Suprapubic skin (tissue), 4 donors: ENCODE measurements around the gene NREP. TPM values are rescaled to one million over a fixed set of nuclear protein-coding genes. Genes with fewer than 3 reads are reported as not detected.

ENCODE experiments used
- DNase-seq, 2 donors: peaks; one replicate each; pipeline ENCODE4 v3.0.0-alpha.2; 2019; ENCODE audit warnings: low spot score in 2 of 2
- H3K27ac ChIP-seq: fragments of 200-600 bp; sonication (generic); one replicate; pipeline ENCODE4 v1.5.1; 2019
- H3K27me3 ChIP-seq: fragments of 200-600 bp; sonication (generic); one replicate; pipeline ENCODE4 v1.5.1; 2019
- H3K36me3 ChIP-seq: fragments of 200-600 bp; sonication (generic); one replicate; pipeline ENCODE4 v1.5.1; 2019
- H3K4me1 ChIP-seq: fragments of 200-600 bp; sonication (generic); one replicate; pipeline ENCODE4 v1.5.1; 2019
- H3K4me3 ChIP-seq: fragments of 200-600 bp; sonication (generic); one replicate; pipeline ENCODE4 v1.5.1; 2019; ENCODE audit warnings: mild to moderate bottlenecking
- H3K9me3 ChIP-seq: fragments of 200-600 bp; sonication (generic); one replicate; pipeline ENCODE4 v1.5.1; 2019
- CTCF ChIP-seq, 2 donors: fragments of 200-600 bp in 1 of 2; fragments of 450-650 bp in 1 of 2; sonication (generic) in 1 of 2; IDR thresholded peaks; one replicate each; pipeline ENCODE4 v1.5.1; 2016 to 2019; ENCODE audit warnings: antibody characterized with exemption in 2 of 2, mild to moderate bottlenecking in 1 of 2, moderate library complexity in 1 of 2
- EP300 ChIP-seq: sonication (generic); formaldehyde crosslinking; IDR thresholded peaks from one replicate; pipeline ENCODE4 v1.6.1; 2017; ENCODE audit warnings: antibody characterized with exemption
- POLR2A ChIP-seq, 2 donors: fragments of 450-650 bp; IDR thresholded peaks; one replicate each; pipeline ENCODE4 v1.6.1; 2017; ENCODE audit warnings: antibody characterized with exemption in 2 of 2, mild to moderate bottlenecking in 2 of 2, moderate library complexity in 2 of 2
- POLR2AphosphoS5 ChIP-seq, 3 donors: sonication (generic); formaldehyde crosslinking; IDR thresholded peaks; one replicate each; pipeline ENCODE4 v1.6.1; 2017; ENCODE audit warnings: antibody characterized with exemption in 3 of 3
- WGBS: methylation state at CpG from one replicate; pipeline ENCODE4 v1.1.5; 2018; 5-methylcytosine and 5-hydroxymethylcytosine counted together
- total RNA-seq, 4 donors: library from RNA; depleted of rRNA; stranded (reverse); fragments of >200 nt; gene quantifications; one replicate each; pipeline ENCODE4 v1.1.0, GENCODE V29; 2016

NREP gene
- total RNA-seq, 4 donors from 2014 or later, result 7.0 to 10.1 (median 8.3) TPM

- no peak overlapping the region for H3K27ac ChIP-seq
- WGBS, result 94% methylated on average over 1 of the region's 1 CpG
Measured at GRCh38 chr5:111795142-111795541, 38.1 kb upstream of the NREP start.

GRCh38 chr5:111792471-111793058, 35.6 kb upstream of the NREP start:
- Histone ChIP-seq H3K27ac (no peak overlapping the region), H3K4me3 (no peak overlapping the region), H3K9me3 (no peaks in the 10 kb centered on the region), H3K4me1 (no peaks in the 10 kb centered on the region), H3K27me3 (no peaks in the 10 kb centered on the region), H3K36me3 (no peaks in the 10 kb centered on the region)
- no peak for DNase-seq
- TF ChIP-seq EP300 (no peak), CTCF (IDR thresholded peaks at IDR 0.05) (no peak), POLR2A (IDR thresholded peaks at IDR 0.05) (no peak), POLR2AphosphoS5 (IDR thresholded peaks at IDR 0.05) (no peak)
- WGBS, result 64% methylated on average over 4 of the region's 4 CpGs

More at GRCh38 chr5:111795142-111795541, 38.1 kb upstream of the NREP start:
- TF ChIP-seq POLR2AphosphoS5 (IDR thresholded peaks at IDR 0.05), result no peak
- no peak for TF ChIP-seq EP300
- no peak for TF ChIP-seq CTCF (IDR thresholded peaks at IDR 0.05)
- TF ChIP-seq POLR2A (IDR thresholded peaks at IDR 0.05), result no peak
- Histone ChIP-seq H3K9me3 (no peaks in the 10 kb centered on the region), H3K4me3 (no peak overlapping the region), H3K4me1 (no peaks in the 10 kb centered on the region), H3K36me3 (no peaks in the 10 kb centered on the region), H3K27me3 (no peaks in the 10 kb centered on the region)
- no peak for DNase-seq

GRCh38 chr5:111790295-111790694, 33.3 kb upstream of the NREP start:
- WGBS, result 97% methylated on average over 1 of the region's 1 CpG
- Histone ChIP-seq H3K4me1 (no peaks in the 10 kb centered on the region), H3K36me3 (no peaks in the 10 kb centered on the region), H3K27ac (no peak overlapping the region), H3K9me3 (no peaks in the 10 kb centered on the region), H3K27me3 (no peaks in the 10 kb centered on the region), H3K4me3 (no peak overlapping the region)
- DNase-seq, result no peak
- TF ChIP-seq POLR2AphosphoS5 (IDR thresholded peaks at IDR 0.05) (no peak), EP300 (no peak), CTCF (IDR thresholded peaks at IDR 0.05) (no peak), POLR2A (IDR thresholded peaks at IDR 0.05) (no peak)

- Histone ChIP-seq H3K27ac (no peak overlapping the region), H3K27me3 (no peaks in the 10 kb centered on the region), H3K36me3 (no peaks in the 10 kb centered on the region), H3K4me1 (no peaks in the 10 kb centered on the region), H3K4me3 (no peak overlapping the region), H3K9me3 (no peaks in the 10 kb centered on the region)
- no peak for DNase-seq
- TF ChIP-seq POLR2AphosphoS5 (IDR thresholded peaks at IDR 0.05), result no peak
- no peak for TF ChIP-seq EP300
- TF ChIP-seq POLR2A (IDR thresholded peaks at IDR 0.05), result no peak
- TF ChIP-seq CTCF (IDR thresholded peaks at IDR 0.05), result no peak
Measured at GRCh38 chr5:111787006-111787405, 30.0 kb upstream of the NREP start.

GRCh38 chr5:111784491-111785181, 27.6 kb upstream of the NREP start:
- Histone ChIP-seq H3K4me3 (no peak overlapping the region), H3K36me3 (no peaks in the 10 kb centered on the region), H3K9me3 (no peaks in the 10 kb centered on the region), H3K27ac (no peak overlapping the region), H3K4me1 (peaks cover 6% of the 10 kb centered on the region), H3K27me3 (no peaks in the 10 kb centered on the region)
- no peak for DNase-seq
- WGBS, result 79% methylated on average over 3 of the region's 3 CpGs
- TF ChIP-seq EP300 (no peak), POLR2A (IDR thresholded peaks at IDR 0.05) (no peak), CTCF (IDR thresholded peaks at IDR 0.05) (no peak), POLR2AphosphoS5 (IDR thresholded peaks at IDR 0.05) (no peak)
